HepG2 (cell line): ENCODE results near the gene SSBP4. TPM values are rescaled to one million over a fixed set of nuclear protein-coding genes. Genes with fewer than 3 reads are reported as not detected.

Source experiments
- ATAC-seq: fragments of 200-7000 bp; cut with Tn5 transposase; 3 replicates; pipeline ENCODE4 v1.9.1; 2020; ENCODE audit warnings: mild to moderate bottlenecking, moderate library complexity
- BruUV-seq: library from RNA; stranded (reverse); fragments of 400-500 nt; replicated peaks from 2 replicates; lab custom pipeline; 2021; lab: Mats Ljungman, UMichigan
- CTCF ChIA-PET: fragments of 300-600 bp; formaldehyde crosslinking; extraction: SDS; loops from one replicate; lab custom pipeline; 2021; ENCODE audit warnings: low total read pairs, inconsistent platforms, low intra/inter-chr PET ratio; lab: Yijun Ruan, JAX
- POLR2A ChIA-PET: fragments of 350-600 bp; sonication (Branson Sonifier 250); formaldehyde crosslinking; loops from one replicate; lab custom pipeline; 2020; ENCODE audit warnings: antibody characterized with exemption, inconsistent platforms; lab: Yijun Ruan, JAX
- DNase-seq: peaks from one replicate; pipeline ENCODE4 v3.0.0-alpha.2; 2015; ENCODE audit warnings: low spot score
- FAIRE-seq: peaks from 3 replicates; lab custom pipeline; 2011; peaks lifted over from hg19 to GRCh38; lab: Jason Lieb, UNC
- H2AFZ ChIP-seq: one replicate; pipeline ENCODE4 v1.6.1; 2011; ENCODE audit warnings: low read length, inconsistent platforms
- H3K27ac ChIP-seq: fragments of 300-600 bp; 3 replicates; pipeline ENCODE4 v1.8.0; 2011; ENCODE audit warnings: mixed run types, mild to moderate bottlenecking, mixed read lengths, low read length, inconsistent platforms; ENCODE audit not compliant: insufficient read depth; ENCODE audit errors: extremely low read length
- H3K27me3 ChIP-seq, 2 experiments: fragments of 200-600 bp in 1 of 2; 2 replicates in 1 of 2; 3 replicates in 1 of 2; pipeline versions ENCODE4 v1.6.0 to v1.8.0; 2011; ENCODE audit warnings: low read length in 2 of 2, mild to moderate bottlenecking in 2 of 2, moderate library complexity in 2 of 2, inconsistent platforms in 1 of 2; ENCODE audit not compliant: insufficient read depth in 2 of 2, control insufficient read depth in 1 of 2
- H3K36me3 ChIP-seq, 2 experiments: fragments of 200-600 bp in 1 of 2; replicated peaks in 1 of 2; 2 replicates in 1 of 2; 3 replicates in 1 of 2; pipeline versions ENCODE4 v1.5.1 to v1.8.0; 2011; ENCODE audit warnings: low read length in 2 of 2, inconsistent platforms in 1 of 2; ENCODE audit not compliant: insufficient read depth in 2 of 2, control insufficient read depth in 1 of 2
- H3K4me1 ChIP-seq: 2 replicates; pipeline ENCODE4 v1.5.1; 2012; ENCODE audit warnings: low read length, inconsistent platforms; ENCODE audit not compliant: insufficient read depth
- H3K4me2 ChIP-seq: 2 replicates; pipeline ENCODE4 v1.6.0; 2011; ENCODE audit warnings: low read depth, low read length, inconsistent platforms
- H3K4me3 ChIP-seq, 3 experiments: fragments of 200-600 bp in 1 of 3; sonication (generic), shearing (Covaris generic) in 1 of 3; replicated peaks in 1 of 3; 2 replicates each; pipeline ENCODE4 v1.5.1; 2011 to 2016; ENCODE audit warnings: low read length in 3 of 3, inconsistent platforms in 2 of 3, low read depth in 2 of 3, mild to moderate bottlenecking in 2 of 3, control low read depth in 1 of 3, mixed read lengths in 1 of 3; ENCODE audit not compliant: insufficient read depth in 1 of 3
- H3K79me2 ChIP-seq: one replicate; pipeline ENCODE4 v1.6.1; 2011; ENCODE audit warnings: low read length, inconsistent platforms; ENCODE audit not compliant: insufficient read depth
- H3K9ac ChIP-seq: 2 replicates; pipeline ENCODE4 v1.6.0; 2011; ENCODE audit warnings: mild to moderate bottlenecking, low read depth, low read length, inconsistent platforms; ENCODE audit not compliant: insufficient read depth
- H3K9me3 ChIP-seq: 2 replicates; pipeline ENCODE4 v1.5.1; 2012; ENCODE audit warnings: mild to moderate bottlenecking, low read length
- H4K20me1 ChIP-seq: 2 replicates; pipeline ENCODE4 v1.6.0; 2011; ENCODE audit warnings: inconsistent platforms, mild to moderate bottlenecking, low read length, moderate library complexity; ENCODE audit not compliant: insufficient read depth
- ZNF180 ChIP-seq: sonication (generic); formaldehyde crosslinking; IDR thresholded peaks from 2 replicates; pipeline ENCODE4 v1.4.0; 2020; ENCODE audit warnings: low read depth, missing genetic modification reagents, borderline replicate concordance
- ZNF687 ChIP-seq: sonication (generic); formaldehyde crosslinking; IDR thresholded peaks from 2 replicates; pipeline ENCODE4 v1.5.1; 2020; ENCODE audit warnings: mild to moderate bottlenecking, missing genetic modification reagents, moderate library complexity
- whole genome bisulfite sequencing: methylation state at CpG from one replicate; pipeline ENCODE4 v1.1.6; 2017; ENCODE audit warnings: low lambda C conversion rate; 5-methylcytosine and 5-hydroxymethylcytosine counted together
- in situ Hi-C: cut with HindIII; loops from 2 replicates; pipeline ENCODE4 v1.10.0; 2017; ENCODE audit warnings: low pct_unique_long_range_greater_than_20kb; ENCODE audit not compliant: extremely low pct_ligation_motif_present
- intact Hi-C: fragments of 100-400 bp; cut with micrococcal nuclease; formaldehyde crosslinking; loops from one replicate; pipeline ENCODE4 v1.10.0; 2022; ENCODE audit not compliant: unreplicated experiment
- polyA plus RNA-seq, 8 experiments: library from polyadenylated mRNA; depleted of rRNA in 3 of 8; stranded (reverse) in 7 of 8; unstranded in 1 of 8; fragments of >200 nt; fragmentation: Illumina TruSeq in 4 of 8; extraction: Trizol in 4 of 8; gene quantifications; 2 replicates each; pipeline versions ENCODE4 v1.2.1 to v1.2.3, GENCODE V29; 2011 to 2016; ENCODE audit warnings: low read depth in 4 of 8, missing spikeins in 1 of 8, mixed read lengths in 1 of 8; ENCODE audit not compliant: insufficient read depth in 1 of 8
- total RNA-seq, 5 experiments: library from RNA; depleted of rRNA; stranded (reverse); fragments of >200 nt; fragmentation: Illumina TruSeq; extraction: Trizol; gene quantifications; 2 replicates each; pipeline ENCODE4 v1.2.3, GENCODE V29; 2016; ENCODE audit warnings: low read depth in 1 of 5

The SSBP4 gene
- total and polyA plus RNA-seq, 2 of the 13 experiments (the other 11 are each of a cell fraction or from before 2014, with no cell fraction given): 20.8 to 39.5 TPM

DNA sequence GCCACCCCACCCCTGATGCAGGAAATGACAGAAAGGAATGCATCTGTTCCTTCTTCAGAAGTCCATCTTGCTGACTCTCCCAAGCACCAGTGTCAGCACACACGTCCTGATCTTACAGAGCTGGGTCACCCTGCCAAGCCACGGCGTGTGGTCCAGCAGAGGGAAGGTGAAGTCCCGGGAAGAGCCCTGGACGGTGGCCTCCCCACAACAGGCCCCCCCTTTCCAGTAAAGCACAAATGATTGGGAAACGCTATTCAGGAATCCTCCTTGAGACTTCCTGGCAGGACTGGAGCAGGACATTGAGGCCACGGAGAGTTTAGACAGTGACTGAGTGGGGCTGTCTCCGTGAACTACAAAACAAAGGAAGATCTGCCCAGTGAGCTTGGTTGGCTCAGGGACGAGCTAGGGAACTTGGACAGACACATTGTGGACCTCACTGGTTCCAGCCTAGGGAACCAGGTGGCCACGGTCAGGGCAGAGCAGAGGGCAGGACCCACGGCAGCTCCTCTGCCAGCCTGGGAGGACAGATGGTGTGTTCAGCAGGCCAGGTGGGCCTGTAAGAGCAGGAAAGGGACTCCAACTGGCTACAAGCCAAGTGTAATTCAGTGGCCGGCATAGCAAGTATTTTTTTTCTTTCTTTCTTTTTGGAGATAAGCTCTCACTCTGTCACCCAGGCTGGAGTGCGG, 61.0 kb downstream of the SSBP4 start:
- Histone ChIP-seq H3K4me3 (no peak overlapping the region), H3K4me1 (peaks cover 79% of the 10 kb centered on the region), H2AFZ (no peak overlapping the region), H3K4me2 (no peak overlapping the region), H3K36me3 (no peaks in the 10 kb centered on the region; a peak in 2 of 5 replicates), H3K79me2 (peaks cover 83% of the 10 kb centered on the region), H4K20me1 (peaks cover 23% of the 10 kb centered on the region), H3K9me3 (no peaks in the 10 kb centered on the region), H3K27me3 (no peaks in the 10 kb centered on the region), H3K27ac (peak overlapping the region; percentile 23), H3K9ac (peak overlapping the region; percentile 28; the same call in 1 of the 2 replicates)
- peak; percentile 19; the same call in 1 of the 2 replicates for TF ChIP-seq ZNF687 (CRISPR knock-in tag)
- no peak for TF ChIP-seq ZNF180
- BruUV-seq: no TSS peak
- in situ Hi-C loops (no loop called here), intact Hi-C loops (no loop called here)
- WGBS: 89% methylated on average over 12 of the region's 13 CpGs
- ChIA-PET CTCF (no interaction called here), POLR2A (no interaction called here)
- ATAC-seq (no peak), FAIRE-seq (no peak), DNase-seq (no peak)
